ENCODE results near the gene TACR1.

Gene TACR1

DNA sequence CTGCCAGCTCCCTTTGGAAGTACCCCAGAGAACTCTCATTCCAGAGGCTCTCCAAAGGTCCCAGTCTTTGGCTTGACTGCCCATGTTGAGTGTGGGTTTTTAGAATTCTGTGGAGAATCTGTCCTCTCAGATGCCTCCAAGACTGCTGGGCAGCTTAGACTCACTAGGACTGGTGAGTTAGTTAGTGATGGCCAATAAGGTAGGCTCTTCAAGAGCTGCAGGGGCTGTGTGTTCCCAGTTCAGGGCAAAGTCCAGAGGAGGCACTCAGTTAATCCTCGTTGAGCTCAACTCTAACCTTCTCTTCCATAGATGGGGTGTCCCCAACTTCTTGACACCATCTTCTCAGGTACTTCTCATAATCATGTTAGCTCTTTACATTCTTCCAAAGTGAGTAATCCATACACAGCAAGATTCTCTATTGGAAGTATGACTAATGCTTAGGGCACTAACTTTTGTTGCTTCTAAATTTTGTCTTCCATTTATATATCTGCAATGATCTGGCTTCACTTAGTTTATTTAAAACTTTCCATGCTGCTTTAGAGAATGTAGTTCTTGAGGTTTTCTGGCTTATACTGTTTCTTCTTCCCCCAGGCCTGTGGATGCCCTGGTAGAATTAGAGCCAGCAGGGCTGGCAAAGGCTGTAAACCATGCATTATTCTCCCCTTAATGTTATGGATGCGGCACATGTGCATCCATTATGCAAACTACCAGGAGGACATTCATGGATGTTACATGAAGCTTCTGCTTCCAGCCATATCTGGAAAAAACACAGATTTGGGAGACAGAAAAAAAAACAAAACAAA is 151.9 kb downstream of the TACR1 start (continued):
- no peak for TF ChIP-seq EGR2 (tag by site-specific recombination; IDR thresholded peaks at IDR 0.05; ENCODE audit: low read depth)
- no peak for TF ChIP-seq ZFHX2 (tag by site-specific recombination; conservative IDR thresholded peaks at IDR 0.05)

DNA sequence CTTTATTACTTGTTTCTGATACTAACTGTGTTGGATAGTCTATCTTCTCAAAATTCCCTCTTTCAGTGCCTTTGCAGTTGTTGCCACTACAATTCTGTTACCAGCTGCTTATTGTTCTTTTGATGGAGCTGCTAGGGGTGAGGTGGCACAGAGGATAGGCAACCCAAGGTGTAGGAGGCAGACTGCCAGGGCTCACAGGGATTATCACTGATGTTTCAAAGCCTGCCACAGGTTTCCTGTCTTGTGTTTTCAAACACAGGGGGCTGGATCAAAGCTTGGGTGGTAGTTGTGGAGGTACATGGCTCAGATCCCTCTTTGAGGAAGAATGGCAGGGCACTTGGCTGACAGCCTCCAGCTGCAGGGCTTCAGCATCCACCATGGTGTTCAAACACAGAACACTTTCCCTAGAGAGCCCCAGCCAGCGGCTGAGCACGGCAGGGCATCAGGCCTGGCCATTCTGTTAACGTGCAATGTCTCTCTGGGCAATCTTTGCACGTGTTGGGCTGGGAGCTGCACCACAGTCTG is 153.7 kb downstream of the TACR1 start:
- H3K36me3 ChIP-seq (ENCODE audit: control insufficient read depth in 2 of 2, insufficient read depth in 1 of 2, low read length in 2 of 2) = no peaks in the 10 kb centered on the region
- POLR2A ChIA-PET = no interaction called here
- H3K27ac ChIP-seq (ENCODE audit: extremely low read depth, low read depth, low read length) = no peak overlapping the region
- CTCF ChIA-PET = interaction anchor here (1.2 kb wide), 1 partner anchor 563 kb away, joined by 4 read pairs; no protein-coding TSS in a partner anchor
- no peak overlapping the region for H3K4me3 ChIP-seq (ENCODE audit: low read depth, low read length)
- TF ChIP-seq, protein P1, sequence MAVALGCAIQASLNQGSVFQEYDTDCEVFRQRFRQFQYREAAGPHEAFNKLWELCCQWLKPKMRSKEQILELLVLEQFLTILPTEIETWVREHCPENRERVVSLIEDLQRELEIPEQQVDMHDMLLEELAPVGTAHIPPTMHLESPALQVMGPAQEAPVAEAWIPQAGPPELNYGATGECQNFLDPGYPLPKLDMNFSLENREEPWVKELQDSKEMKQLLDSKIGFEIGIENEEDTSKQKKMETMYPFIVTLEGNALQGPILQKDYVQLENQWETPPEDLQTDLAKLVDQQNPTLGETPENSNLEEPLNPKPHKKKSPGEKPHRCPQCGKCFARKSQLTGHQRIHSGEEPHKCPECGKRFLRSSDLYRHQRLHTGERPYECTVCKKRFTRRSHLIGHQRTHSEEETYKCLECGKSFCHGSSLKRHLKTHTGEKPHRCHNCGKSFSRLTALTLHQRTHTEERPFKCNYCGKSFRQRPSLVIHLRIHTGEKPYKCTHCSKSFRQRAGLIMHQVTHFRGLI (tag by site-specific recombination; IDR thresholded peaks at IDR 0.05) = 0 out of 2 replicates have a peak, but pooled peaks have one; percentile 33
- TF ChIP-seq ZNF184 (tag by site-specific recombination; IDR thresholded peaks at IDR 0.05) = no peak
- H3K4me1 ChIP-seq (ENCODE audit: control insufficient read depth, insufficient read depth, low read length) = no peaks in the 10 kb centered on the region
- H3K9me3 ChIP-seq (ENCODE audit: control insufficient read depth, insufficient read depth, low read depth, low read length) = no peaks in the 10 kb centered on the region

- Histone ChIP-seq H3K4me3 (ENCODE audit: low read depth, low read length) (no peak overlapping the region), H3K36me3 (ENCODE audit: control insufficient read depth in 2 of 2, insufficient read depth in 1 of 2, low read length in 2 of 2) (no peaks in the 10 kb centered on the region), H3K9me3 (ENCODE audit: control insufficient read depth, insufficient read depth, low read depth, low read length) (no peaks in the 10 kb centered on the region), H3K27ac (ENCODE audit: extremely low read depth, low read depth, low read length) (no peak overlapping the region), H3K4me1 (ENCODE audit: control insufficient read depth, insufficient read depth, low read length) (no peaks in the 10 kb centered on the region)
- ChIA-PET CTCF (interaction anchor here (0.7 to 1.1 kb wide), 3 partner anchors 20 to 125 kb away, joined by 3 to 5 read pairs (median 3); no protein-coding TSS in a partner anchor), POLR2A (no interaction called here)
- TF ChIP-seq, protein P2, sequence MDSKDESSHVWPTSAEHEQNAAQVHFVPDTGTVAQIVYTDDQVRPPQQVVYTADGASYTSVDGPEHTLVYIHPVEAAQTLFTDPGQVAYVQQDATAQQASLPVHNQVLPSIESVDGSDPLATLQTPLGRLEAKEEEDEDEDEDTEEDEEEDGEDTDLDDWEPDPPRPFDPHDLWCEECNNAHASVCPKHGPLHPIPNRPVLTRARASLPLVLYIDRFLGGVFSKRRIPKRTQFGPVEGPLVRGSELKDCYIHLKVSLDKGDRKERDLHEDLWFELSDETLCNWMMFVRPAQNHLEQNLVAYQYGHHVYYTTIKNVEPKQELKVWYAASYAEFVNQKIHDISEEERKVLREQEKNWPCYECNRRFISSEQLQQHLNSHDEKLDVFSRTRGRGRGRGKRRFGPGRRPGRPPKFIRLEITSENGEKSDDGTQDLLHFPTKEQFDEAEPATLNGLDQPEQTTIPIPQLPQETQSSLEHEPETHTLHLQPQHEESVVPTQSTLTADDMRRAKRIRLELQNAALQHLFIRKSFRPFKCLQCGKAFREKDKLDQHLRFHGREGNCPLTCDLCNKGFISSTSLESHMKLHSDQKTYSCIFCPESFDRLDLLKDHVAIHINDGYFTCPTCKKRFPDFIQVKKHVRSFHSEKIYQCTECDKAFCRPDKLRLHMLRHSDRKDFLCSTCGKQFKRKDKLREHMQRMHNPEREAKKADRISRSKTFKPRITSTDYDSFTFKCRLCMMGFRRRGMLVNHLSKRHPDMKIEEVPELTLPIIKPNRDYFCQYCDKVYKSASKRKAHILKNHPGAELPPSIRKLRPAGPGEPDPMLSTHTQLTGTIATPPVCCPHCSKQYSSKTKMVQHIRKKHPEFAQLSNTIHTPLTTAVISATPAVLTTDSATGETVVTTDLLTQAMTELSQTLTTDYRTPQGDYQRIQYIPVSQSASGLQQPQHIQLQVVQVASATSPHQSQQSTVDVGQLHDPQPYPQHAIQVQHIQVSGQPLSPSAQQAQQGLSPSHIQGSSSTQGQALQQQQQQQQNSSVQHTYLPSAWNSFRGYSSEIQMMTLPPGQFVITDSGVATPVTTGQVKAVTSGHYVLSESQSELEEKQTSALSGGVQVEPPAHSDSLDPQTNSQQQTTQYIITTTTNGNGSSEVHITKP (tag by site-specific recombination; IDR thresholded peaks at IDR 0.05) = no peak
- TF ChIP-seq ZNF76 (tag by site-specific recombination; IDR thresholded peaks at IDR 0.05; ENCODE audit: borderline replicate concordance, low read depth) = no peak
- no peak for TF ChIP-seq PRDM1 (tag by site-specific recombination; IDR thresholded peaks at IDR 0.05)
- no peak for TF ChIP-seq ZNF148 (tag by site-specific recombination; IDR thresholded peaks at IDR 0.05; ENCODE audit: borderline replicate concordance)
- TF ChIP-seq ZNF488 (tag by site-specific recombination; IDR thresholded peaks at IDR 0.05) = no peak
- no peak for TF ChIP-seq ZBTB6 (tag by site-specific recombination; IDR thresholded peaks at IDR 0.05)
- TF ChIP-seq, protein P3, sequence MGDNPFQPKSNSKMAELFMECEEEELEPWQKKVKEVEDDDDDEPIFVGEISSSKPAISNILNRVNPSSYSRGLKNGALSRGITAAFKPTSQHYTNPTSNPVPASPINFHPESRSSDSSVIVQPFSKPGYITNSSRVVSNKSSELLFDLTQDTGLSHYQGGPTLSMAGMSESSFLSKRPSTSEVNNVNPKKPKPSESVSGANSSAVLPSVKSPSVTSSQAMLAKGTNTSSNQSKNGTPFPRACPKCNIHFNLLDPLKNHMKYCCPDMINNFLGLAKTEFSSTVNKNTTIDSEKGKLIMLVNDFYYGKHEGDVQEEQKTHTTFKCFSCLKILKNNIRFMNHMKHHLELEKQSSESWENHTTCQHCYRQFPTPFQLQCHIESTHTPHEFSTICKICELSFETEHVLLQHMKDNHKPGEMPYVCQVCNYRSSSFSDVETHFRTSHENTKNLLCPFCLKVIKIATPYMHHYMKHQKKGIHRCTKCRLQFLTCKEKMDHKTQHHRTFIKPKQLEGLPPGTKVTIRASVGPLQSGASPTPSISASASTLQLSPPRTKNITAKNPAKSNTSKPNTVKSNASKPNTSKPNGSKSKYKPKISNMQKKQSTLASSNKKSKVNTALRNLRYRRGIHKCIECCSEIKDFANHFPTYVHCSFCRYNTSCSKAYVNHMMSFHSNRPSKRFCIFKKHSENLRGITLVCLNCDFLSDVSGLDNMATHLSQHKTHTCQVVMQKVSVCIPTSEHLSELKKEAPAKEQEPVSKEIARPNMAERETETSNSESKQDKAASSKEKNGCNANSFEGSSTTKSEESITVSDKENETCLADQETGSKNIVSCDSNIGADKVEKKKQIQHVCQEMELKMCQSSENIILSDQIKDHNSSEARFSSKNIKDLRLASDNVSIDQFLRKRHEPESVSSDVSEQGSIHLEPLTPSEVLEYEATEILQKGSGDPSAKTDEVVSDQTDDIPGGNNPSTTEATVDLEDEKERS (tag by site-specific recombination; IDR thresholded peaks at IDR 0.05) = no peak
- no peak for TF ChIP-seq HIC1 (tag by site-specific recombination; IDR thresholded peaks at IDR 0.05)
- TF ChIP-seq ZNF830 (tag by site-specific recombination; IDR thresholded peaks at IDR 0.05; ENCODE audit: low read depth) = no peak
- no peak for TF ChIP-seq ZNF24 (tag by site-specific recombination; IDR thresholded peaks at IDR 0.05)
- TF ChIP-seq ZNF623 (tag by site-specific recombination; IDR thresholded peaks at IDR 0.05) = no peak
Observed at GRCh38 chr2:75044291-75044690, 155.0 kb downstream of the TACR1 start.

All from HEK293 (cell line).